Esophagus muscularis mucosa (tissue), 4 donors: Measurements from ENCODE around the gene PHB1. TPM values are rescaled to one million over a fixed set of nuclear protein-coding genes. Genes with fewer than 3 reads are reported as not detected.
A peak's percentile ranks its signal among the peaks of the same experiment; 100 is the strongest.

Experiments
- DNase-seq: peaks from one replicate; pipeline ENCODE4 v3.0.0-alpha.2; 2017; ENCODE audit errors: extremely low spot score
- H3K27ac ChIP-seq, 4 donors: fragments of 200-600 bp; sonication (generic); replicated peaks in 1 of 4; 1 replicate in 3 of 4; 2 replicates in 1 of 4; pipeline ENCODE4 v1.5.1; 2016 to 2019; ENCODE audit warnings: mild to moderate bottlenecking in 1 of 4
- H3K27me3 ChIP-seq, 4 donors: fragments of 200-600 bp; sonication (generic); one replicate each; pipeline versions ENCODE4 v1.5.1 to v1.6.0; 2016 to 2019
- H3K36me3 ChIP-seq, 4 donors: fragments of 200-600 bp; sonication (generic); one replicate each; pipeline ENCODE4 v1.5.1; 2016 to 2019
- H3K4me1 ChIP-seq, 4 donors: fragments of 200-600 bp; sonication (generic); one replicate each; pipeline ENCODE4 v1.5.1; 2016 to 2019
- H3K4me3 ChIP-seq, 4 donors: fragments of 200-600 bp; sonication (generic); 1 replicate in 2 of 4; 2 replicates in 2 of 4; pipeline ENCODE4 v1.5.1; 2016 to 2019; ENCODE audit warnings: mild to moderate bottlenecking in 4 of 4, moderate library complexity in 1 of 4
- H3K9me3 ChIP-seq, 4 donors: fragments of 200-600 bp; sonication (generic); 1 replicate in 3 of 4; 2 replicates in 1 of 4; pipeline ENCODE4 v1.5.1; 2016 to 2019
- EP300 ChIP-seq: sonication (generic); formaldehyde crosslinking; IDR thresholded peaks from one replicate; pipeline ENCODE4 v1.6.1; 2017; ENCODE audit warnings: antibody characterized with exemption
- POLR2A ChIP-seq: fragments of 450-650 bp; IDR thresholded peaks from one replicate; pipeline ENCODE4 v1.6.1; 2017; ENCODE audit warnings: antibody characterized with exemption, moderate library complexity, mild to moderate bottlenecking, low read depth
- POLR2AphosphoS5 ChIP-seq, 2 donors: sonication (generic); formaldehyde crosslinking; IDR thresholded peaks; one replicate each; pipeline ENCODE4 v1.6.1; 2017; ENCODE audit warnings: antibody characterized with exemption in 2 of 2
- WGBS: methylation state at CpG from one replicate; pipeline ENCODE4 v1.1.5; 2018; 5-methylcytosine and 5-hydroxymethylcytosine counted together
- intact Hi-C: fragments of 100-400 bp; cut with DNase I; formaldehyde crosslinking; loops from one replicate; pipeline ENCODE4 v1.15.1; 2023
- total RNA-seq, 4 donors: library from RNA; depleted of rRNA; stranded (reverse); fragments of >200 nt; gene quantifications; one replicate each; pipeline versions ENCODE4 v1.1.0 to v1.2.1, GENCODE V29; 2016
- TF ChIP-seq, protein P1 (sequence below), 3 experiments: fragments of 200-600 bp in 2 of 3; fragments of 450-650 bp in 1 of 3; sonication (generic) in 2 of 3; IDR thresholded peaks; one replicate each; pipeline ENCODE4 v1.5.1; 2017 to 2019; ENCODE audit warnings: antibody characterized with exemption in 3 of 3, mild to moderate bottlenecking in 2 of 3, moderate library complexity in 1 of 3

PHB1 gene
- total RNA-seq, 4 donors from 2014 or later: 75.6 to 101 (median 95.6) TPM

DNA sequence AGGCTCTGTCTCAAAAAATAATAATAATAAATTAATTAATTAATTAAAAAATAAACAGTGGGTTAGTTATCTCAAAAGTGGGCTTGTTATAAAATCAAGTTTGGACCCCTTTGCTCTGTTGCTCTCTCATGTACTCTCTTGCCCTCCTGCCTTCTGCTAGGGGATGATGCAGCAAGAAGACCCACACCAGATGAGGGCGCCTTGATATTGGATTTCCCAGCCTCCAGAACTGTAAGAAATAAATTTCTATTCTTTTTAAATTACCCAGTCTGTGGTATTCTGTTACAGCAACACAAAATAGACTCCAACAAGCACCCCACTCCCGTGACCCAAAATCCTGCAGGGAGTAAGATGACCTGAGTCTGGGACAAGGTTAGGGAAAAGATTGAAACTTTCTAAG, 50.6 kb downstream of the PHB1 start:
- Histone ChIP-seq H3K27ac (no peak overlapping the region), H3K4me3 (no peak overlapping the region), H3K9me3 (no peaks in the 10 kb centered on the region), H3K36me3 (no peaks in the 10 kb centered on the region), H3K4me1 (peaks cover 14 to 34% (median 28%) of the 10 kb centered on the region in 4 donors), H3K27me3 (no peaks in the 10 kb centered on the region)
- intact Hi-C loops: loop anchor here (5.0 kb wide), 2 partner anchors 33 to 47 kb away; no protein-coding TSS in a partner anchor
- no peak for DNase-seq
- TF ChIP-seq, protein P1, sequence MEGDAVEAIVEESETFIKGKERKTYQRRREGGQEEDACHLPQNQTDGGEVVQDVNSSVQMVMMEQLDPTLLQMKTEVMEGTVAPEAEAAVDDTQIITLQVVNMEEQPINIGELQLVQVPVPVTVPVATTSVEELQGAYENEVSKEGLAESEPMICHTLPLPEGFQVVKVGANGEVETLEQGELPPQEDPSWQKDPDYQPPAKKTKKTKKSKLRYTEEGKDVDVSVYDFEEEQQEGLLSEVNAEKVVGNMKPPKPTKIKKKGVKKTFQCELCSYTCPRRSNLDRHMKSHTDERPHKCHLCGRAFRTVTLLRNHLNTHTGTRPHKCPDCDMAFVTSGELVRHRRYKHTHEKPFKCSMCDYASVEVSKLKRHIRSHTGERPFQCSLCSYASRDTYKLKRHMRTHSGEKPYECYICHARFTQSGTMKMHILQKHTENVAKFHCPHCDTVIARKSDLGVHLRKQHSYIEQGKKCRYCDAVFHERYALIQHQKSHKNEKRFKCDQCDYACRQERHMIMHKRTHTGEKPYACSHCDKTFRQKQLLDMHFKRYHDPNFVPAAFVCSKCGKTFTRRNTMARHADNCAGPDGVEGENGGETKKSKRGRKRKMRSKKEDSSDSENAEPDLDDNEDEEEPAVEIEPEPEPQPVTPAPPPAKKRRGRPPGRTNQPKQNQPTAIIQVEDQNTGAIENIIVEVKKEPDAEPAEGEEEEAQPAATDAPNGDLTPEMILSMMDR (IDR thresholded peaks at IDR 0.05): no peak
- TF ChIP-seq POLR2A (no peak), POLR2AphosphoS5 (IDR thresholded peaks at IDR 0.05) (no peak), EP300 (no peak)
- WGBS: 92% methylated on average over 2 of the region's 2 CpGs

- WGBS: 92% methylated on average over 4 of the region's 4 CpGs
- Histone ChIP-seq H3K4me1 (peaks cover 14 to 42% (median 37%) of the 10 kb centered on the region in 4 donors), H3K9me3 (no peaks in the 10 kb centered on the region), H3K4me3 (no peak overlapping the region), H3K27me3 (no peaks in the 10 kb centered on the region), H3K27ac (peak overlapping the region; percentile 94 to 95 (median 95)), H3K36me3 (no peaks in the 10 kb centered on the region)
- DNase-seq: no peak
- intact Hi-C loops: loop anchor here (5.0 kb wide), 2 partner anchors 34 to 46 kb away; no protein-coding TSS in a partner anchor
- no peak for TF ChIP-seq POLR2A
These were observed 51.4 kb downstream of the PHB1 start for GRCh38 chr17:49363251-49363650.

DNA sequence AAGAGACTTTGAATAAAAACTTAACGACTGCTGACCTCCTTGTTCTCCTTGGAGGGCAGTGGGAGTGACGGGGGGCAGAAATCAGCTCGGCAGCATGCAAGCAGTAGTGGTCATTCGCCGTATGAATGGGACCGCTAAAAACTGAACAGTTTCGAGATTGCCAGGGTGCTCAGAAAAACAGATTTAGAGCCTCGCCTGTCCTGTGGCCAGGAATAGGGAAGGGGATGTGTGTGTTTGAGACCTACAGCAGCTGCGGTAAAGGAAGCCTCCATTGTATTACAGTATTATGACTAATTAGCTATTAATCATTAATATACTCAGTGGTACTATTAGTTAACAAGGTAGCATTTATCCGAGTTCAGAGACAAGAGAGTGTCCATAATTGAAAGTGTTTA, 52.0 kb downstream of the PHB1 start:
- DNase-seq: no peak
- Histone ChIP-seq H3K9me3 (no peaks in the 10 kb centered on the region), H3K27ac (peak overlapping the region; percentile 94 to 95 (median 95)), H3K36me3 (no peaks in the 10 kb centered on the region), H3K4me3 (peak overlapping the region; percentile 86 to 100 (median 96)), H3K27me3 (no peaks in the 10 kb centered on the region), H3K4me1 (peaks cover 14 to 48% (median 42%) of the 10 kb centered on the region in 4 donors)
- intact Hi-C loops: loop anchor here (5.0 kb wide), 2 partner anchors 35 to 45 kb away; no protein-coding TSS in a partner anchor
- no peak for TF ChIP-seq EP300
- TF ChIP-seq, protein P1 (IDR thresholded peaks at IDR 0.05): no peak
- TF ChIP-seq POLR2A: no peak
- no peak for TF ChIP-seq POLR2AphosphoS5 (IDR thresholded peaks at IDR 0.05)
- WGBS: 20% methylated on average over 10 of the region's 10 CpGs

DNA sequence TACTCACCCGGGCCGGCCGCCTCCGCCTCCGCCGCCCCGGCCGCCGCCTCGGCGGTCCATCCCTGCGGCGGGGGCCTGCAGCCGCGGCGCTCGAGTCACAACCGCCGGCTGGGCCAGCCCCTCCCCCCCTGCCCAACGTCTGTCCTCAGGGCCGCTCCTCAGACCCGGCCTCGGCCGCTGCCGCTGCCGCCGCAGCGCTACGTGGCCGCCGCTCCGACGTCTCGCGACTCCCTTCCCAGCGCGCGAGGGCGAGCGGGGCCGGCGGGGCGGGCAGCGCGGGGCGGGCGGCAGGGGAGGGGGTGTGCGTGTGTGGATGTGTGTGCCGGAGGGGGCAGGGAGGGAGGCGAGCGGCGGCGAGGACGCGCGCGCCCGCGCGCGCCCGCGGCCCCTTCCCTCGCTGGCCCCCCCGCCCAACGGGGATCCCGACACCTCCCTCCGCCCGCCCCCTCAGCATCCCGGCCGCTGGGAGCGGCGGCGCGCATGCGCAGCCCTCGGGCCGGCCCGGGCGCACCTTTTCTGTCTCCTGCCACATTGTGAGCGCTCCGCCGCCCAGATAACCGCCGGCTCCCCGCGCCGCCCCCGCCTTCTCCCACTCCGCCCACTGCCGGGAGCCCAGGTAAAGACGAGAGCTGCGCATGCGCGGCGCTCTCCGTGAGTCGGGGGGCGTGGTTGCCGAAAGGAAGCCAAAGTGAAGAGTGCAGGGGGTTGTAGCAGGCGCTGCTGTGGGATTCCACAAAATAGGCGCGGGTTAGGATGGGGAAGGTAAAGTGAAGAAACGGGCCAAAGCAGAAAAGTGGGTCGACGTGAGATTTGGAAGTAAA, 52.6 kb downstream of the PHB1 start, which contains the start of gene ZNF652:
TSS of gene ZNF652 (minus strand) at position 349 of the 821 bp plus-strand sequence. CDS start 44,525 bp downstream, outside the sequence.
- Histone ChIP-seq H3K27ac (peak within 1 kb of the TSS; percentile 94 to 95 (median 95)), H3K4me3 (peak within 1 kb of the TSS; percentile 86 to 100 (median 96)), H3K27me3 (no peaks in the 10 kb centered on the region), H3K9me3 (no peaks in the 10 kb centered on the region), H3K4me1 (peaks cover 14 to 54% (median 48%) of the 10 kb centered on the region in 4 donors), H3K36me3 (no peaks in the 10 kb centered on the region)
- TF ChIP-seq POLR2AphosphoS5 (IDR thresholded peaks at IDR 0.05) (peak; percentile 26 to 40), EP300 (no peak)
- TF ChIP-seq, protein P1 (IDR thresholded peaks at IDR 0.05): no peak
- DNase-seq: peak; percentile 95
- intact Hi-C loops: loop anchor here (5.0 kb wide), 2 partner anchors 35 to 45 kb away; no protein-coding TSS in a partner anchor
- under 1% methylated on average over 22 of the region's 106 CpGs for WGBS
